PC-9 (cell line): ENCODE data around the gene DRGX.

ENCODE experiments used
- CTCF ChIP-seq: fragments of 200-600 bp; sonication (generic); conservative IDR thresholded peaks from 2 replicates; pipeline ENCODE4 v1.6.1; 2017; ENCODE audit warnings: mixed run types, antibody characterized with exemption, mild to moderate bottlenecking, moderate library complexity
- EZH2 ChIP-seq: fragments of 200-600 bp; sonication (generic); IDR thresholded peaks from 2 replicates; pipeline ENCODE4 v1.8.0; 2017; ENCODE audit warnings: antibody characterized with exemption, low read depth

- TF ChIP-seq CTCF (no peak), EZH2 (no peak)
Observed at GRCh38 chr10:49369216-49370162, 26.4 kb downstream of the DRGX start.
